Measurements from ENCODE around the gene TMEM132D. TPM values are rescaled to one million over a fixed set of nuclear protein-coding genes. Genes with fewer than 3 reads are reported as not detected.

Gene TMEM132D
- total RNA-seq, 4 donors from 2014 or later = 0.35 TPM; not detected in 3

DNA sequence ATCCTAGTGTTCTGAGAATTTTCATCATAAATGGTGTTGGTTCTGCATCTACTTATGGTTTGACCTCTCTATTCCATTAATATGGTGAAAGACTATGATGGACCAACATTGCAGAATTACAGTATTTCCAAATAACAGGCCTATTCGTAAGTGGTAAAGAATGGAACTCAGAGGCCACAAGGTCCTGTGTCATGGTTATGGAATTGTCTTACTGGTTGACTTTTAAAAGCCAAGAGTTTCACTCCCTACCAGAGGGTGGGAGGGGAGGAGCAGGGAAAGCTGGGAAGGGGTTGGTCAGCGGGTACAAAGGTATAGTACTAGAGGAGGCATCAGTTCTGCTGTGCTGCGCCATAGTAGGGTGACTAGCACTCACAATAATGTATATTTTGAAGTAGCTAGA is 153.4 kb downstream of the TMEM132D start:
- H3K36me3 ChIP-seq = no peaks in the 10 kb centered on the region
- TF ChIP-seq, protein P1, sequence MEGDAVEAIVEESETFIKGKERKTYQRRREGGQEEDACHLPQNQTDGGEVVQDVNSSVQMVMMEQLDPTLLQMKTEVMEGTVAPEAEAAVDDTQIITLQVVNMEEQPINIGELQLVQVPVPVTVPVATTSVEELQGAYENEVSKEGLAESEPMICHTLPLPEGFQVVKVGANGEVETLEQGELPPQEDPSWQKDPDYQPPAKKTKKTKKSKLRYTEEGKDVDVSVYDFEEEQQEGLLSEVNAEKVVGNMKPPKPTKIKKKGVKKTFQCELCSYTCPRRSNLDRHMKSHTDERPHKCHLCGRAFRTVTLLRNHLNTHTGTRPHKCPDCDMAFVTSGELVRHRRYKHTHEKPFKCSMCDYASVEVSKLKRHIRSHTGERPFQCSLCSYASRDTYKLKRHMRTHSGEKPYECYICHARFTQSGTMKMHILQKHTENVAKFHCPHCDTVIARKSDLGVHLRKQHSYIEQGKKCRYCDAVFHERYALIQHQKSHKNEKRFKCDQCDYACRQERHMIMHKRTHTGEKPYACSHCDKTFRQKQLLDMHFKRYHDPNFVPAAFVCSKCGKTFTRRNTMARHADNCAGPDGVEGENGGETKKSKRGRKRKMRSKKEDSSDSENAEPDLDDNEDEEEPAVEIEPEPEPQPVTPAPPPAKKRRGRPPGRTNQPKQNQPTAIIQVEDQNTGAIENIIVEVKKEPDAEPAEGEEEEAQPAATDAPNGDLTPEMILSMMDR (IDR thresholded peaks at IDR 0.05) = no peak
- TF ChIP-seq POLR2A (IDR thresholded peaks at IDR 0.05) = no peak
- no peak overlapping the region for H3K27ac ChIP-seq
- H3K4me3 ChIP-seq = no peak overlapping the region
- intact Hi-C loops (cut with DNase I; ENCODE audit: low total_unique reads) = no loop called here
- H3K4me1 ChIP-seq = no peaks in the 10 kb centered on the region
- H3K9me3 ChIP-seq = no peaks in the 10 kb centered on the region
- no peak for DNase-seq
- no peaks in the 10 kb centered on the region for H3K27me3 ChIP-seq

DNA sequence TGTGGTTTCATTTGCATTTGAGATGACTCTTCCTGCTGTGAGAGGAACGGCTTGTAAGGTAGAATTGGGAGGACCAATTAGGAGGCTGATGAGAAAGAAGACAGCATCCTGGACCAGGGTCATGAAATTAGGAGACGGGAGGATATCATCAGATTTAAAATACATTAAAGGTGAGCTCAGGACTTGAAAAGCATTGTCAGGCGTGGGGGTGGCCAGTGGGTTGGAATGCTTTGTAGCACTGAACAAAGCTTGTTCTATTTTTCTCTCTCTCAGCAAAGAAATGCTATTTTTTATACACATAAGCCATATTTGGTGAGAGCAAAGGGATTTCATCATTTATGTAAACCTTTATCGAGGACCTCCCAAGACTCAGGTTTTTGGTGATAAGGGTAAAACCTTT is 157.5 kb downstream of the TMEM132D start:
- Histone ChIP-seq H3K4me1 (no peaks in the 10 kb centered on the region), H3K27me3 (no peaks in the 10 kb centered on the region), H3K27ac (no peak overlapping the region), H3K36me3 (no peaks in the 10 kb centered on the region), H3K4me3 (no peak overlapping the region), H3K9me3 (no peaks in the 10 kb centered on the region)
- intact Hi-C loops (cut with DNase I; ENCODE audit: low total_unique reads) = no loop called here
- no peak for DNase-seq
- TF ChIP-seq POLR2A (IDR thresholded peaks at IDR 0.05) = no peak
- TF ChIP-seq, protein P1 (IDR thresholded peaks at IDR 0.05) = no peak

DNA sequence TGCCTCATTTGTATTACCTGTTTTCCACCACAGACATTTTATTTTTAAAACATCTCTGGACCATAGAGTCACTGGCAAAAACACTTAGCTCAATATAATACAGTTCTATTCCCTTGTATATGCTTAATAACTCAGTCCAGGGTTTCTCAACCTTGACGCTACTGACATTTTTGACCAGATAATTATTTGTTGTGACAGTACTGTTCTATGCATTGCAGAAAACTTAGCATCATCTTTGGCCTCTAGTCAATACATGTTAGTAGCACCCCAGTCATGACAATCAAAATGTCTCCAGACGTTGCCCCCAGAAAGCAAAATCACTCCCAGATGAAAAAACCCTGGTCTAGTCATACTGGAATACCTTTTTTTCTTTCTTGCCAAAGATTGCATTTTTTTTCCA is 174.7 kb downstream of the TMEM132D start:
- Histone ChIP-seq H3K9me3 (no peaks in the 10 kb centered on the region), H3K27me3 (no peaks in the 10 kb centered on the region), H3K4me1 (no peaks in the 10 kb centered on the region), H3K27ac (no peak overlapping the region), H3K36me3 (no peaks in the 10 kb centered on the region), H3K4me3 (no peak overlapping the region)
- DNase-seq = no peak
- intact Hi-C loops (cut with DNase I; ENCODE audit: low total_unique reads) = no loop called here
- TF ChIP-seq POLR2A (IDR thresholded peaks at IDR 0.05) = no peak
- TF ChIP-seq, protein P1 (IDR thresholded peaks at IDR 0.05) = no peak

DNA sequence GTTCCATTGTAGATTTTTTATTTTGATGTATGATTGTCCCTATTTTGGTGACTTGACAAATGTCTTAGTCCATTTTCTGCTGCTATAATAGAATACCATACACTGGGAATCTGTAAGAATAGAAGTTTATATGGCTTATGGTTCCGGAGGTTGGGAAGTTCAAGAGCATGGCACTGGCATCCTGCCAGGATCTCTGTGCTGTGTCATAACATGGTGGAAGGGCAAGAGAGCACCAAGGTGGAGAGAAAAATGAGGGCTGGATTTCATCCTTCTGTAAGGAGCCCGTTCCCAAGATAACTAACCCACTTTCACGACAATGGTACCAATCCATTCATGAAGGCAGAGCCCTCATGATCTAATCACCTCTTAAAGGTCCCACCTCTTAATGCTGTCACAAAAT is 176.7 kb downstream of the TMEM132D start:
- no peak overlapping the region for H3K27ac ChIP-seq
- H3K27me3 ChIP-seq = no peaks in the 10 kb centered on the region
- H3K4me1 ChIP-seq = no peaks in the 10 kb centered on the region
- no peaks in the 10 kb centered on the region for H3K36me3 ChIP-seq
- TF ChIP-seq, protein P1 (IDR thresholded peaks at IDR 0.05) = no peak
- TF ChIP-seq POLR2A (IDR thresholded peaks at IDR 0.05) = no peak
- H3K9me3 ChIP-seq = no peaks in the 10 kb centered on the region
- H3K4me3 ChIP-seq = no peak overlapping the region
- intact Hi-C loops (cut with DNase I; ENCODE audit: low total_unique reads) = no loop called here
- no peak for DNase-seq

DNA sequence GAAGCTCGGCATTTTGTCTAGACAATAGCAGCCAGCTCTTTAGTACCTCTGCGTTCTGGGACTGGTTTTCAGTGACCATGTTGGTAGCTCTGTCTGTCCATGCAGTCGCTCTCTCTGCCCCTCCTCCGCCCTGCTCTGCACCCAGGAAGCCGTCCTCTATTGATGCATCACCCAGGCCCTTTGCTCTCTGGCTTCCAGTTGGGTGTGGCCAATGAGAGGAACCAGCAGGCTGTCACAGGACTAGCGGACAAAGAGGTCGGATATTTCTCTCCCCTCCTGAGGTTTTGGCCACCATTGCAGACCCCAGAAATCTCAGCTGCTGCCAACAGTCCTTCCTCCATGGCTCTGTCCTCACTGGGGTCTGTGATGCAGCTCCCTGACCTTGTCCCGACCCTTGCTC is 180.6 kb downstream of the TMEM132D start:
- intact Hi-C loops (cut with DNase I; ENCODE audit: low total_unique reads) = no loop called here
- Histone ChIP-seq H3K36me3 (no peaks in the 10 kb centered on the region), H3K4me3 (no peak overlapping the region), H3K4me1 (no peaks in the 10 kb centered on the region), H3K27me3 (no peaks in the 10 kb centered on the region), H3K9me3 (no peaks in the 10 kb centered on the region), H3K27ac (no peak overlapping the region)
- no peak for DNase-seq
- no peak for TF ChIP-seq POLR2A (IDR thresholded peaks at IDR 0.05)
- TF ChIP-seq, protein P1 (IDR thresholded peaks at IDR 0.05) = no peak
